Measurements from ENCODE around the gene SPCS2. TPM values are rescaled to one million over a fixed set of nuclear protein-coding genes. Genes with fewer than 3 reads are reported as not detected.

The SPCS2 gene
- total and polyA plus RNA-seq, 2 donors (not counting 3 experiments of a cell fraction or from before 2014, with no cell fraction given), result 88.9 to 140 TPM

DNA sequence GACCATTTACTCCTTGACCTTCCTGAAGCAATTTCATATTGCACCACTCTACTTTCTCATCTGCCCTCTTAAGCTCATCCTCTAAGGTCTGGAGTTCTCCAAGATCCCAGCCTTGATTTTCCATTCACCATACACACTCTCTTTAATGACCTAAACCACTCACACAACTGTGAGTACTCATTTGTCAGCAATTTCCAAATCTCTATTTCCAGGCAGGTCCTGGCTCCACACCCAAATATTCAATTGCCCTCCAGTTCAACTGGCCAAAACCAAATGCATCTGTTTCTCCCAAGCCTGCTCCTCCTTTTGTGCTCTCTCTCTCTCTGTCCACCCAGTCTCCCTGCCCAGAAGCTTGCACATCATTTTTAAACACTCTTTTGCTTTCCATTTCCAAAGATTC is 79.3 kb downstream of the SPCS2 start:
- intact Hi-C loops (cut with micrococcal nuclease), result no loop called here
- no peak overlapping the region for H3K4me3 ChIP-seq (replicated peaks in 1 of 3; ENCODE audit: insufficient read depth in 1 of 3, low read depth in 1 of 3, low read length in 3 of 3)
- DNase-seq (ENCODE audit: low read depth, low spot score), result no peak
- H3K27ac ChIP-seq (ENCODE audit: insufficient read depth, low read depth, low read length), result no peak overlapping the region
- no peak overlapping the region for H2AFZ ChIP-seq (ENCODE audit: low read depth, low read length)
- dilution Hi-C loops (cut with MboI; ENCODE audit: extremely low pct_ligation_motif_present, low sequenced_read_pairs), result no loop called here
- no peaks in the 10 kb centered on the region for H3K36me3 ChIP-seq (ENCODE audit: control insufficient read depth in 2 of 2, extremely low read depth in 1 of 2, insufficient read depth in 2 of 2, low read length in 2 of 2)
- H3K9ac ChIP-seq (replicated peaks; ENCODE audit: extremely low read depth, insufficient read depth, low read length), result no peak overlapping the region
- CTCF ChIA-PET, result interaction anchor here (0.7 to 2.6 kb wide), 6 partner anchors 15 to 220 kb away, joined by 3 to 12 read pairs (median 7); partner anchors contain the start of gene TPBGL
- POLR2A ChIA-PET, result no interaction called here
- no peaks in the 10 kb centered on the region for H3K79me2 ChIP-seq (ENCODE audit: control insufficient read depth, insufficient read depth, low read length)
- no peak overlapping the region for H3K4me2 ChIP-seq (ENCODE audit: insufficient read depth, low read length)
- FAIRE-seq, result no peak
- H3K27me3 ChIP-seq (ENCODE audit: control insufficient read depth in 2 of 2, insufficient read depth in 2 of 2, low read length in 2 of 2), result peaks cover 0 to 7% of the 10 kb centered on the region in 2 experiments
- no peaks in the 10 kb centered on the region for H3K9me3 ChIP-seq (replicated peaks; ENCODE audit: control insufficient read depth, insufficient read depth, low read length)
- TF ChIP-seq POLR2AphosphoS5 (IDR thresholded peaks at IDR 0.05; ENCODE audit: insufficient read depth, low read depth, low read length) (no peak), POLR2A (IDR thresholded peaks at IDR 0.05; ENCODE audit: low read depth, low read length) (no peak), MYC (IDR thresholded peaks at IDR 0.05; ENCODE audit: low read depth, low read length) (no peak), EZH2 (IDR thresholded peaks at IDR 0.05; ENCODE audit: borderline replicate concordance, low read depth, low read length, severe bottlenecking) (no peak), GATA2 (IDR thresholded peaks at IDR 0.05; ENCODE audit: insufficient read depth, insufficient read length, low read depth, low read length) (no peak), FOS (IDR thresholded peaks at IDR 0.05; ENCODE audit: borderline replicate concordance, insufficient read depth, low read length) (no peak), JUN (IDR thresholded peaks at IDR 0.05; ENCODE audit: borderline replicate concordance, insufficient read depth, insufficient read length, low read depth) (no peak)
- TF ChIP-seq, protein P1, sequence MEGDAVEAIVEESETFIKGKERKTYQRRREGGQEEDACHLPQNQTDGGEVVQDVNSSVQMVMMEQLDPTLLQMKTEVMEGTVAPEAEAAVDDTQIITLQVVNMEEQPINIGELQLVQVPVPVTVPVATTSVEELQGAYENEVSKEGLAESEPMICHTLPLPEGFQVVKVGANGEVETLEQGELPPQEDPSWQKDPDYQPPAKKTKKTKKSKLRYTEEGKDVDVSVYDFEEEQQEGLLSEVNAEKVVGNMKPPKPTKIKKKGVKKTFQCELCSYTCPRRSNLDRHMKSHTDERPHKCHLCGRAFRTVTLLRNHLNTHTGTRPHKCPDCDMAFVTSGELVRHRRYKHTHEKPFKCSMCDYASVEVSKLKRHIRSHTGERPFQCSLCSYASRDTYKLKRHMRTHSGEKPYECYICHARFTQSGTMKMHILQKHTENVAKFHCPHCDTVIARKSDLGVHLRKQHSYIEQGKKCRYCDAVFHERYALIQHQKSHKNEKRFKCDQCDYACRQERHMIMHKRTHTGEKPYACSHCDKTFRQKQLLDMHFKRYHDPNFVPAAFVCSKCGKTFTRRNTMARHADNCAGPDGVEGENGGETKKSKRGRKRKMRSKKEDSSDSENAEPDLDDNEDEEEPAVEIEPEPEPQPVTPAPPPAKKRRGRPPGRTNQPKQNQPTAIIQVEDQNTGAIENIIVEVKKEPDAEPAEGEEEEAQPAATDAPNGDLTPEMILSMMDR (IDR thresholded peaks at IDR 0.05; ENCODE audit: extremely low read depth in 1 of 2, insufficient read depth in 1 of 2, low read depth in 1 of 2, low read length in 2 of 2), result no peak
- TF ChIP-seq, protein P2, sequence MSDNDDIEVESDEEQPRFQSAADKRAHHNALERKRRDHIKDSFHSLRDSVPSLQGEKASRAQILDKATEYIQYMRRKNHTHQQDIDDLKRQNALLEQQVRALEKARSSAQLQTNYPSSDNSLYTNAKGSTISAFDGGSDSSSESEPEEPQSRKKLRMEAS (IDR thresholded peaks at IDR 0.05; ENCODE audit: insufficient read depth, insufficient read length), result no peak
- no peaks in the 10 kb centered on the region for H3K9me1 ChIP-seq (replicated peaks; ENCODE audit: control insufficient read depth, extremely low read depth, insufficient read depth, low read length)
- H4K20me1 ChIP-seq (replicated peaks; ENCODE audit: control insufficient read depth, extremely low read depth, insufficient read depth, low read length), result no peaks in the 10 kb centered on the region
- peaks cover 8% of the 10 kb centered on the region for H3K4me1 ChIP-seq (ENCODE audit: control insufficient read depth, extremely low read depth, insufficient read depth, low read length)
- BruUV-seq (replicated peaks), result no TSS peak

Small RNA genes within 50 kb of the gene (small RNA-seq; reads per million reads assigned to genes)
- not detected for gene RNU6-216P (ENCODE audit: insufficient read depth, insufficient read length, low read depth, low replicate concordance)

Other genes starting within 250 kb of the SPCS2 start
- not detected in 2 replicates for gene CHRDL2, start 217.8 kb upstream of the SPCS2 start, total RNA-seq
- gene CHRDL2, start 217.8 kb upstream of the SPCS2 start, polyA plus RNA-seq, result not detected in 2 replicates
- 17.3 and 21.3 TPM in 2 replicates for gene RNF169, start 200.4 kb upstream of the SPCS2 start, total RNA-seq
- gene RNF169, start 200.4 kb upstream of the SPCS2 start, polyA plus RNA-seq, result 5.2 and 5.8 TPM in 2 replicates
- 11.2 and 28.6 TPM in 2 replicates for gene XRRA1, start 175 bp upstream of the SPCS2 start, total RNA-seq
- 6.3 and 8.6 TPM in 2 replicates for gene XRRA1, start 175 bp upstream of the SPCS2 start, polyA plus RNA-seq
- 7.0 and 7.6 TPM in 2 replicates for gene NEU3, start 39.7 kb downstream of the SPCS2 start, total RNA-seq
- 5.5 and 5.9 TPM in 2 replicates for gene NEU3, start 39.7 kb downstream of the SPCS2 start, polyA plus RNA-seq
- gene OR2AT4, start 147.6 kb downstream of the SPCS2 start, total RNA-seq, result not detected in 2 replicates
- gene OR2AT4, start 147.6 kb downstream of the SPCS2 start, polyA plus RNA-seq, result not detected in 2 replicates
- gene SLCO2B1, start 201.8 kb downstream of the SPCS2 start, total RNA-seq, result not detected in 2 replicates
- 0.04 and 0.10 TPM in 2 replicates for gene SLCO2B1, start 201.8 kb downstream of the SPCS2 start, polyA plus RNA-seq